A673 (cell line): ENCODE data around the gene TTLL6. TPM values are rescaled to one million over a fixed set of nuclear protein-coding genes. Genes with fewer than 3 reads are reported as not detected.
"Not testable (repeated sequence)": the region's sequence is repeated elsewhere in the genome, so short reads cannot be mapped to it uniquely, and the experiment has no call there.

Experiments used
- BruUV-seq: library from RNA; stranded (reverse); fragments of 400-500 nt; replicated peaks from 2 replicates; lab custom pipeline; 2021; lab: Mats Ljungman, UMichigan
- CTCF ChIA-PET: fragments of 300-600 bp; sonication (Branson Sonifier 250); formaldehyde crosslinking; loops from one replicate; lab custom pipeline; 2022; ENCODE audit warnings: antibody characterized with exemption; lab: Charles Lee
- POLR2A ChIA-PET: fragments of 300-600 bp; sonication (Branson Sonifier 250); formaldehyde crosslinking; loops from one replicate; lab custom pipeline; 2022; ENCODE audit warnings: antibody characterized with exemption; ENCODE audit not compliant: low non-redundant PET; lab: Charles Lee
- DNase-seq: peaks from one replicate; pipeline ENCODE4 v3.0.0-alpha.2; 2015; ENCODE audit warnings: low spot score
- H3K27ac ChIP-seq: fragments of 200-600 bp; sonication (generic); 2 replicates; pipeline ENCODE4 v1.5.1; 2016; ENCODE audit warnings: mixed run types, low read depth, mild to moderate bottlenecking, mixed read lengths, antibody characterized with exemption, low read length; ENCODE audit not compliant: poor library complexity, severe bottlenecking
- H3K27me3 ChIP-seq: fragments of 200-600 bp; sonication (generic); replicated peaks from 2 replicates; pipeline ENCODE4 v1.6.1; 2017; ENCODE audit warnings: mixed run types, low read depth, mild to moderate bottlenecking, mixed read lengths, antibody characterized with exemption, low read length; ENCODE audit not compliant: insufficient read depth, poor library complexity
- H3K36me3 ChIP-seq: fragments of 200-600 bp; sonication (generic); 2 replicates; pipeline ENCODE4 v1.6.1; 2016; ENCODE audit warnings: mixed run types, mild to moderate bottlenecking, mixed read lengths, antibody characterized with exemption, low read length; ENCODE audit not compliant: insufficient read depth, poor library complexity, severe bottlenecking
- H3K4me1 ChIP-seq: fragments of 200-600 bp; sonication (generic); 2 replicates; pipeline ENCODE4 v1.6.1; 2017; ENCODE audit warnings: mixed run types, mild to moderate bottlenecking, mixed read lengths, antibody characterized with exemption, low read length; ENCODE audit not compliant: insufficient read depth, poor library complexity, severe bottlenecking
- H3K4me3 ChIP-seq: fragments of 200-600 bp; sonication (generic); 2 replicates; pipeline ENCODE4 v1.5.1; 2016; ENCODE audit warnings: low read depth, mixed run types, mild to moderate bottlenecking, mixed read lengths, low read length; ENCODE audit not compliant: poor library complexity, severe bottlenecking
- H3K9me3 ChIP-seq: fragments of 200-600 bp; sonication (generic); 2 replicates; pipeline ENCODE4 v1.6.1; 2016; ENCODE audit warnings: mixed run types, low read depth, mild to moderate bottlenecking, mixed read lengths, antibody characterized with exemption, low read length; ENCODE audit not compliant: poor library complexity, severe bottlenecking
- EZH2 ChIP-seq: fragments of 200-600 bp; sonication (generic); IDR thresholded peaks from 2 replicates; pipeline ENCODE4 v1.6.1; 2017; ENCODE audit warnings: borderline replicate concordance, low read depth, mild to moderate bottlenecking, mixed read lengths, antibody characterized with exemption, low read length; ENCODE audit not compliant: poor library complexity, severe bottlenecking
- intact Hi-C: fragments of 100-400 bp; cut with micrococcal nuclease; formaldehyde crosslinking; loops from one replicate; pipeline ENCODE4 v1.10.0; 2022; ENCODE audit not compliant: unreplicated experiment
- total RNA-seq: library from RNA; stranded (reverse); gene quantifications from 2 replicates; pipeline ENCODE4 v1.2.3, GENCODE V29; 2021
- TF ChIP-seq, protein P1 (sequence below): fragments of 300-800, 200-600 bp; sonication (generic); conservative IDR thresholded peaks from 2 replicates; pipeline ENCODE4 v1.5.1; 2017; ENCODE audit warnings: low read depth, mild to moderate bottlenecking, antibody characterized with exemption, low read length, moderate library complexity, mixed read lengths

The TTLL6 gene
- total RNA-seq, 1 experiment from 2014 or later = 2.3 TPM

DNA sequence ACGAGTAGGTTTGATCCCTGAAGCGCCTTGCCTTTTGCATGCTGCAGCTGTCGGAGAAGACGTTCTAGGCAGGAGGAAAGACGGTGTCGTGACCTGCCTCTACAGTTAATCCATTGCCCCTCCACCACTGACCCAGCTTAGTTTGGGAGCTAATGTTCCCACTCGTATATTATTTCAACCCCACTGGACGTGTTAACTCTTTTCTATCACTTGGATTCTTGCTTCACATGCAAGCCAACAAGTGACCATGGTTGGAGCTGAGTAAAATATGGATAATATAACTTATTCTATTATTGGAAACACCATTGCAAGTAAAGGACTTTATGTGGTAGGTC, 14.5 kb upstream of the TTLL6 start:
- H3K27me3 ChIP-seq = no peaks in the 10 kb centered on the region
- CTCF ChIA-PET = interaction anchor here (0.6 kb wide), 1 partner anchor 195 kb away, joined by 3 read pairs; no protein-coding TSS in a partner anchor
- no TSS peak for BruUV-seq
- H3K4me1 ChIP-seq = no peaks in the 10 kb centered on the region
- no peaks in the 10 kb centered on the region for H3K9me3 ChIP-seq
- H3K36me3 ChIP-seq = no peaks in the 10 kb centered on the region
- no peak for DNase-seq
- no peak for TF ChIP-seq EZH2
- TF ChIP-seq, protein P1, sequence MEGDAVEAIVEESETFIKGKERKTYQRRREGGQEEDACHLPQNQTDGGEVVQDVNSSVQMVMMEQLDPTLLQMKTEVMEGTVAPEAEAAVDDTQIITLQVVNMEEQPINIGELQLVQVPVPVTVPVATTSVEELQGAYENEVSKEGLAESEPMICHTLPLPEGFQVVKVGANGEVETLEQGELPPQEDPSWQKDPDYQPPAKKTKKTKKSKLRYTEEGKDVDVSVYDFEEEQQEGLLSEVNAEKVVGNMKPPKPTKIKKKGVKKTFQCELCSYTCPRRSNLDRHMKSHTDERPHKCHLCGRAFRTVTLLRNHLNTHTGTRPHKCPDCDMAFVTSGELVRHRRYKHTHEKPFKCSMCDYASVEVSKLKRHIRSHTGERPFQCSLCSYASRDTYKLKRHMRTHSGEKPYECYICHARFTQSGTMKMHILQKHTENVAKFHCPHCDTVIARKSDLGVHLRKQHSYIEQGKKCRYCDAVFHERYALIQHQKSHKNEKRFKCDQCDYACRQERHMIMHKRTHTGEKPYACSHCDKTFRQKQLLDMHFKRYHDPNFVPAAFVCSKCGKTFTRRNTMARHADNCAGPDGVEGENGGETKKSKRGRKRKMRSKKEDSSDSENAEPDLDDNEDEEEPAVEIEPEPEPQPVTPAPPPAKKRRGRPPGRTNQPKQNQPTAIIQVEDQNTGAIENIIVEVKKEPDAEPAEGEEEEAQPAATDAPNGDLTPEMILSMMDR = no peak
- intact Hi-C loops = no loop called here
- H3K4me3 ChIP-seq = peak overlapping the region; percentile 83
- H3K27ac ChIP-seq = peak overlapping the region; percentile 87
- POLR2A ChIA-PET = interaction anchor here (0.5 kb wide), 1 partner anchor 502 kb away, joined by 4 read pairs; no protein-coding TSS in a partner anchor

DNA sequence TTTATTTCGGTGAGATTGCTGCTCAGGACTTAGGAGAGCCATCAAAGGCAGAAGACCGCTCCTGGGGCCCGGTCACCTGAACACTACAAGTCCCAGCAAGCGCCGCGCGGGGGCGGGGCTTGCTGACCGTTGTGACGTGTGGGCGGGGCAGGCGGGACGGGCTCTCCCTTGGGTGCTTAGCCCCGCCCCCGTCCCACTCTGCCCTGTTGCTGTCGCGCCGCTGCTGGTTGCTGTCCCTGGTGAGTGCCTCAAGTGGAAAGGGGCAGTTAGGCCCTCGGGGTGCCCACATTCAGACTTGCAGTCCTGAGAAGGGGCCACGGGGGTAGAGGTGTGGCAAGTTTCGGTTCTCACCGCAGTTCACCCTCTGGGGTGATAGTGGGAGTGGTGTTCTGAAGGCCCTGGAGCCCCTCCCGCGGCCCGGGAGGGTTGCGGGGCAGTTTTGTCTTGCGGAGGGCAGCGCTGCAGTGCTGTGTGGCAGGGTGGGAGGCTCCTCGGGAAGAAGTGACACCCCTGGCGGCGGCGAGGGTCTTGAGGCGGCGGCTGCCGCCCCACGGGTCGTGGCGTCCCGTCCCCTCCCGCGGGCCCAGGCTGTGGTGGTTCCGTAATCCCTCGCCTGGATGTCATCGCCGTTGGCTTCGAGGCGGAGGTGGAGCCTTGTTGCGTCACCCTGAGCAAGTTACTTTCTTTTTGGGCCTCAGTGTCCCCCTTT, 14.0 kb upstream of the TTLL6 start, which contains the start of gene CALCOCO2:
TSS of gene CALCOCO2 (plus strand) at position 196 of the 709 bp plus-strand sequence. CDS start 10,673 bp downstream, outside the sequence.
- H3K36me3 ChIP-seq = no peaks in the 10 kb centered on the region
- DNase-seq = peak; percentile 96
- no peaks in the 10 kb centered on the region for H3K4me1 ChIP-seq
- H3K27ac ChIP-seq = peak within 1 kb of the TSS; percentile 87
- peak within 1 kb of the TSS; percentile 83 for H3K4me3 ChIP-seq
- ChIA-PET POLR2A (interaction anchor here (0.5 kb wide), 1 partner anchor 502 kb away, joined by 4 read pairs; no protein-coding TSS in a partner anchor), CTCF (interaction anchor here (0.6 kb wide), 1 partner anchor 195 kb away, joined by 3 read pairs; no protein-coding TSS in a partner anchor)
- H3K9me3 ChIP-seq = no peaks in the 10 kb centered on the region
- intact Hi-C loops = no loop called here
- no peaks in the 10 kb centered on the region for H3K27me3 ChIP-seq
- TF ChIP-seq, protein P1 = peak; percentile 22; the same call in 1 of the 2 replicates
- no peak for TF ChIP-seq EZH2
- BruUV-seq = TSS peak; percentile 55

DNA sequence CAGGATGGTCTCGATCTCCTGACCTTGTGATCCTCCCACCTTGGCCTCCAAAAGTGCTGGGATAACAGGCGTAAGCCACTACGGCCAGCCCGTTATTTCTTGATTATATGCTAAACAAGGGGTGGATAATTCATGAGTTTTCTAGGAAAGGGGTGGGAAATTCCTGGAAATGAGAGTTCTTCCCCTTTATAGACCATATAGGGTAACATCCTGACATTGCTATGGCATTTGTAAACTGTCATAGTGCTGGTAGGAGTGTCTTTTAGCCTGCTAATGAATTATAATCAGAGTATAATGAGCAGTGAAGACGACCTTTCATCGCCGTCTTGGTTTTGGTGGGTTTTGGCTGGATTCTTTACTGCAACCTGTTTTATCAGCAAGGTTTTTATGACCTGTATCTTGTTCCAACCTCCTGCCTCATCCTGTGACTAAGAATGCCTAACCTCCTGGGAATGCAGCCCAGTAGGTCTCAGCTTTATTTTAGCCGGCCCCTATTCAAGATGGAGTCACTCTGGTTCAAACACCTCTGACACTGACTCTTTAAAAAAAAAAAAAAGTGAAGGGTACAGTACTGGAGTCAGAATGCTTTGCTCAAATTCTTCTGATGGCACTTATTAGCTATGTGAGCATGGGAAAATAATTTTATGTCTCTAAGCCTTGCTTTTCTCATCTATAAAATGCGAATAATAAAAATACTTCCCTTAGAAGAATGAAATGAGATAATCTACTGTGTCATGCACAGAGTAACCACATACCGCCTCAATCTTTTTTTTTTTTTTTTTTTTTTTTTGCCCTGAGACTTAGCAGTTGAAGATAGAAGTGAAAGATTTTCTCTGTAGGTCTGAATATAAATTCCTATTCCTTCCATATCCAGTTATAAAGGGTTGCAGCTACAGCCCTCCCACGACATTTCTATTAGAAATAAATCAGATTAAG, 8.7 kb upstream of the TTLL6 start:
- H3K27ac ChIP-seq = no peak overlapping the region
- H3K4me3 ChIP-seq = no peak overlapping the region
- intact Hi-C loops = no loop called here
- H3K36me3 ChIP-seq = no peaks in the 10 kb centered on the region
- H3K4me1 ChIP-seq = no peaks in the 10 kb centered on the region
- ChIA-PET CTCF (interaction anchor here (1.4 kb wide), 1 partner anchor 52 kb away, joined by 5 read pairs; no protein-coding TSS in a partner anchor), POLR2A (no interaction called here)
- no peak for TF ChIP-seq EZH2
- TF ChIP-seq, protein P1 = no peak
- DNase-seq = no peak
- no peaks in the 10 kb centered on the region for H3K27me3 ChIP-seq
- no peaks in the 10 kb centered on the region for H3K9me3 ChIP-seq
- BruUV-seq = no TSS peak

DNA sequence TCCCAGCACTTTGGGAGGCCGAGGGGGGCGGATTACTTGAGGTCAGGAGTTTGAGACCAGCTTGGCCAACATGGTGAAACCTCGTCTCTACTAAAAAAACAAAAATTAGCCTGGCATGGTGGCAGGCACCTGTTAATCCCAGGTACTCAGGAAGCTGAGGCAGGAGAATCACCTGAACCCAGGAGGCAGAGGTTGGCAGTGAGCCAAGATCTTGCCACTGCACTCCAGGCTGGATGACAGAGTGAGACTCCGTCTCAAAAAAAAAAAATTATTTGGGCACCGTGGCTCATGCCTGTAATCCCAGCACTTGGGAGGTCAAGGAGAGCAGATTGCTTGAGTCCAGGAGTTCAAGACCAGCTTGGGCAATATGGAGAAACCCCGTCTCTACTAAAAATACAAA, 3.9 kb upstream of the TTLL6 start:
- CTCF ChIA-PET, H3K4me3 ChIP-seq, H3K27ac ChIP-seq, H3K36me3 ChIP-seq, BruUV-seq, DNase-seq, intact Hi-C loops, H3K27me3 ChIP-seq, H3K9me3 ChIP-seq: not testable (repeated sequence)
- peaks cover 13% of the 10 kb centered on the region for H3K4me1 ChIP-seq
- POLR2A ChIA-PET = interaction anchor here (0.5 kb wide), 1 partner anchor 1167 kb away, joined by 6 read pairs; no protein-coding TSS in a partner anchor
